ENCODE measurements around the gene SNUPN. TPM values are rescaled to one million over a fixed set of nuclear protein-coding genes. Genes with fewer than 3 reads are reported as not detected.

Gene SNUPN
- total and polyA plus RNA-seq, 10 of the 15 experiments (the other 5 are each of a cell fraction or from before 2014, with no cell fraction given) = 19.0 to 50.3 (median 32.5) TPM

DNA sequence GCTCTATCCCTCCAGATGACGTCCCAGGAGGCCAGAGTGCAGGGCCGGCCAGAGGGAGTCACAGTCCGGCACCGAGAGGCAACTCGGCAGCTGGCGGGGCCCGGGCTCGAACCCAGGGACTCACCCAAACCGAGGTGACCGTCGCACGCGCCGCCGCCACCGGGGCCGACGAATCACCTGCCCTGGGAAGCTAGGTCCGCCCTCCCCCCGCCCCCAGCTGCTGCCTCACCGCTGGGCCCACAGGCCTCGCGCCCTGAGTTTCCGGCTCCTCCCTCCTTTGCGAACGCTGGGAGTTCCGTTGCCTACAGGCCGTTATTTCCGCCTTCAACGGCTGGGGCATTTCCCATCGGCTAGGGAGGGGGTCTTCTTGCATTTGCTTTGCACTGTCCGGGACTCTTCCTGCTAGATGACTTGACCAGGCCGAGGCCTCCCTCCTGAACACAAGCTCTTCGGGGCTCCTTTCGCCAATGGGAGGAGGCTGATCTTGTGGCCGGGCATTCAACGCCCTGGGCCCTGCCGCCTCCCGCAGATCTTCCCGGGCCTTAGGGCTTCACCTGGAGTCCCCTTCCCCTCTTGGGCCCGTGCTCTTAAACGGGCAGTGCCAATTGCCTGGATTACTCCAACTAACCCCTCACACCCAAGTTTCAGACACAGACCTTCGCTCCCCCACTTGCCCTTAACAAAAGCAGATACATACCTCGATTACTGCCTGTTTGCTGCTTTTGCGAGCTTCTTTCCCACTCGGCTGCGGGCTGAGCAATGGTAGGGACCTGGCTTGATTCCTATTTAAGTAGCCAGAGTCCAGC is at the start of gene SNUPN (continued):
- TF ChIP-seq, protein P1, sequence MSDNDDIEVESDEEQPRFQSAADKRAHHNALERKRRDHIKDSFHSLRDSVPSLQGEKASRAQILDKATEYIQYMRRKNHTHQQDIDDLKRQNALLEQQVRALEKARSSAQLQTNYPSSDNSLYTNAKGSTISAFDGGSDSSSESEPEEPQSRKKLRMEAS (IDR thresholded peaks at IDR 0.05; ENCODE audit: low read depth, low read length) = peak; percentile 64; the same call in 1 of the 2 replicates
- TF ChIP-seq ZNF24 (IDR thresholded peaks at IDR 0.05) = no peak; the same call in 1 of the 2 replicates
- TF ChIP-seq RBBP5 (conservative IDR thresholded peaks at IDR 0.05) = no peak
- TF ChIP-seq PAX5 (IDR thresholded peaks at IDR 0.05; ENCODE audit: borderline replicate concordance, low read depth, low read length) = no peak
- no peak for TF ChIP-seq CBFB (IDR thresholded peaks at IDR 0.05; ENCODE audit: low read depth)
- TF ChIP-seq PML (IDR thresholded peaks at IDR 0.05; ENCODE audit: low read length) = peak; percentile 50
- peak; percentile 62; the same call in 1 of the 3 replicates for TF ChIP-seq POU2F2 (IDR thresholded peaks at IDR 0.05; ENCODE audit: borderline replicate concordance, low read depth, low read length)
- TF ChIP-seq MEF2A (IDR thresholded peaks at IDR 0.05; ENCODE audit: insufficient read depth, low read depth, low read length) = no peak
- TF ChIP-seq, protein P2, sequence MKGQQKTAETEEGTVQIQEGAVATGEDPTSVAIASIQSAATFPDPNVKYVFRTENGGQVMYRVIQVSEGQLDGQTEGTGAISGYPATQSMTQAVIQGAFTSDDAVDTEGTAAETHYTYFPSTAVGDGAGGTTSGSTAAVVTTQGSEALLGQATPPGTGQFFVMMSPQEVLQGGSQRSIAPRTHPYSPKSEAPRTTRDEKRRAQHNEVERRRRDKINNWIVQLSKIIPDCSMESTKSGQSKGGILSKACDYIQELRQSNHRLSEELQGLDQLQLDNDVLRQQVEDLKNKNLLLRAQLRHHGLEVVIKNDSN (IDR thresholded peaks at IDR 0.05; ENCODE audit: borderline replicate concordance, extremely low read length, insufficient read depth, low read depth, low read length) = no peak
- no peak for TF ChIP-seq MTA3 (IDR thresholded peaks at IDR 0.05; ENCODE audit: borderline replicate concordance, low read length)
- TF ChIP-seq, protein P3, sequence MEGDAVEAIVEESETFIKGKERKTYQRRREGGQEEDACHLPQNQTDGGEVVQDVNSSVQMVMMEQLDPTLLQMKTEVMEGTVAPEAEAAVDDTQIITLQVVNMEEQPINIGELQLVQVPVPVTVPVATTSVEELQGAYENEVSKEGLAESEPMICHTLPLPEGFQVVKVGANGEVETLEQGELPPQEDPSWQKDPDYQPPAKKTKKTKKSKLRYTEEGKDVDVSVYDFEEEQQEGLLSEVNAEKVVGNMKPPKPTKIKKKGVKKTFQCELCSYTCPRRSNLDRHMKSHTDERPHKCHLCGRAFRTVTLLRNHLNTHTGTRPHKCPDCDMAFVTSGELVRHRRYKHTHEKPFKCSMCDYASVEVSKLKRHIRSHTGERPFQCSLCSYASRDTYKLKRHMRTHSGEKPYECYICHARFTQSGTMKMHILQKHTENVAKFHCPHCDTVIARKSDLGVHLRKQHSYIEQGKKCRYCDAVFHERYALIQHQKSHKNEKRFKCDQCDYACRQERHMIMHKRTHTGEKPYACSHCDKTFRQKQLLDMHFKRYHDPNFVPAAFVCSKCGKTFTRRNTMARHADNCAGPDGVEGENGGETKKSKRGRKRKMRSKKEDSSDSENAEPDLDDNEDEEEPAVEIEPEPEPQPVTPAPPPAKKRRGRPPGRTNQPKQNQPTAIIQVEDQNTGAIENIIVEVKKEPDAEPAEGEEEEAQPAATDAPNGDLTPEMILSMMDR (IDR thresholded peaks at IDR 0.05 in 2 of 3, conservative IDR thresholded peaks at IDR 0.05 in 1 of 3; ENCODE audit: control insufficient read depth in 2 of 3, extremely low read depth in 1 of 3, insufficient read depth in 1 of 3, low read depth in 3 of 3, low read length in 3 of 3) = no peak
- TF ChIP-seq SMARCA5 (IDR thresholded peaks at IDR 0.05) = no peak
- TF ChIP-seq, protein P4, sequence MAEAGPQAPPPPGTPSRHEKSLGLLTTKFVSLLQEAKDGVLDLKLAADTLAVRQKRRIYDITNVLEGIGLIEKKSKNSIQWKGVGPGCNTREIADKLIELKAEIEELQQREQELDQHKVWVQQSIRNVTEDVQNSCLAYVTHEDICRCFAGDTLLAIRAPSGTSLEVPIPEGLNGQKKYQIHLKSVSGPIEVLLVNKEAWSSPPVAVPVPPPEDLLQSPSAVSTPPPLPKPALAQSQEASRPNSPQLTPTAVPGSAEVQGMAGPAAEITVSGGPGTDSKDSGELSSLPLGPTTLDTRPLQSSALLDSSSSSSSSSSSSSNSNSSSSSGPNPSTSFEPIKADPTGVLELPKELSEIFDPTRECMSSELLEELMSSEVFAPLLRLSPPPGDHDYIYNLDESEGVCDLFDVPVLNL (IDR thresholded peaks at IDR 0.05; ENCODE audit: low read depth, low read length) = no peak
- TF ChIP-seq, protein P5, sequence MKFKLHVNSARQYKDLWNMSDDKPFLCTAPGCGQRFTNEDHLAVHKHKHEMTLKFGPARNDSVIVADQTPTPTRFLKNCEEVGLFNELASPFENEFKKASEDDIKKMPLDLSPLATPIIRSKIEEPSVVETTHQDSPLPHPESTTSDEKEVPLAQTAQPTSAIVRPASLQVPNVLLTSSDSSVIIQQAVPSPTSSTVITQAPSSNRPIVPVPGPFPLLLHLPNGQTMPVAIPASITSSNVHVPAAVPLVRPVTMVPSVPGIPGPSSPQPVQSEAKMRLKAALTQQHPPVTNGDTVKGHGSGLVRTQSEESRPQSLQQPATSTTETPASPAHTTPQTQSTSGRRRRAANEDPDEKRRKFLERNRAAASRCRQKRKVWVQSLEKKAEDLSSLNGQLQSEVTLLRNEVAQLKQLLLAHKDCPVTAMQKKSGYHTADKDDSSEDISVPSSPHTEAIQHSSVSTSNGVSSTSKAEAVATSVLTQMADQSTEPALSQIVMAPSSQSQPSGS (IDR thresholded peaks at IDR 0.05; ENCODE audit: low read length) = no peak
- TF ChIP-seq NFIC (IDR thresholded peaks at IDR 0.05; ENCODE audit: low read depth, low read length) = no peak
- TF ChIP-seq PAX8 (IDR thresholded peaks at IDR 0.05) = no peak
- no peak for TF ChIP-seq ZZZ3 (IDR thresholded peaks at IDR 0.05; ENCODE audit: control insufficient read depth, insufficient read length, low read depth)
- TF ChIP-seq, protein P6, sequence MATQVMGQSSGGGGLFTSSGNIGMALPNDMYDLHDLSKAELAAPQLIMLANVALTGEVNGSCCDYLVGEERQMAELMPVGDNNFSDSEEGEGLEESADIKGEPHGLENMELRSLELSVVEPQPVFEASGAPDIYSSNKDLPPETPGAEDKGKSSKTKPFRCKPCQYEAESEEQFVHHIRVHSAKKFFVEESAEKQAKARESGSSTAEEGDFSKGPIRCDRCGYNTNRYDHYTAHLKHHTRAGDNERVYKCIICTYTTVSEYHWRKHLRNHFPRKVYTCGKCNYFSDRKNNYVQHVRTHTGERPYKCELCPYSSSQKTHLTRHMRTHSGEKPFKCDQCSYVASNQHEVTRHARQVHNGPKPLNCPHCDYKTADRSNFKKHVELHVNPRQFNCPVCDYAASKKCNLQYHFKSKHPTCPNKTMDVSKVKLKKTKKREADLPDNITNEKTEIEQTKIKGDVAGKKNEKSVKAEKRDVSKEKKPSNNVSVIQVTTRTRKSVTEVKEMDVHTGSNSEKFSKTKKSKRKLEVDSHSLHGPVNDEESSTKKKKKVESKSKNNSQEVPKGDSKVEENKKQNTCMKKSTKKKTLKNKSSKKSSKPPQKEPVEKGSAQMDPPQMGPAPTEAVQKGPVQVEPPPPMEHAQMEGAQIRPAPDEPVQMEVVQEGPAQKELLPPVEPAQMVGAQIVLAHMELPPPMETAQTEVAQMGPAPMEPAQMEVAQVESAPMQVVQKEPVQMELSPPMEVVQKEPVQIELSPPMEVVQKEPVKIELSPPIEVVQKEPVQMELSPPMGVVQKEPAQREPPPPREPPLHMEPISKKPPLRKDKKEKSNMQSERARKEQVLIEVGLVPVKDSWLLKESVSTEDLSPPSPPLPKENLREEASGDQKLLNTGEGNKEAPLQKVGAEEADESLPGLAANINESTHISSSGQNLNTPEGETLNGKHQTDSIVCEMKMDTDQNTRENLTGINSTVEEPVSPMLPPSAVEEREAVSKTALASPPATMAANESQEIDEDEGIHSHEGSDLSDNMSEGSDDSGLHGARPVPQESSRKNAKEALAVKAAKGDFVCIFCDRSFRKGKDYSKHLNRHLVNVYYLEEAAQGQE (IDR thresholded peaks at IDR 0.05; ENCODE audit: low read depth, low read length) = 0 out of 2 replicates have a peak, but pooled peaks have one; percentile 11
- TF ChIP-seq MTA2 (IDR thresholded peaks at IDR 0.05; ENCODE audit: low read depth) = no peak
- TF ChIP-seq ZNF207 (IDR thresholded peaks at IDR 0.05; ENCODE audit: borderline replicate concordance) = 0 out of 2 replicates have a peak, but pooled peaks have one; percentile 28
- peak; percentile 45; the same call in 1 of the 2 replicates for TF ChIP-seq RUNX3 (IDR thresholded peaks at IDR 0.05; ENCODE audit: low read length)
